Neuron (in vitro differentiated cells): ENCODE measurements around the gene GABBR2.
"Not testable (repeated sequence)": the region's sequence is repeated elsewhere in the genome, so short reads cannot be mapped to it uniquely, and the experiment has no call there.

Source experiments
- H2AFZ ChIP-seq: one replicate; pipeline ENCODE4 v1.6.1; 2013; ENCODE audit warnings: low read depth, mild to moderate bottlenecking, inconsistent platforms, low read length, moderate library complexity
- H3K27me3 ChIP-seq: one replicate; pipeline ENCODE4 v1.6.1; 2013; ENCODE audit warnings: low read length; ENCODE audit not compliant: insufficient read depth
- H3K36me3 ChIP-seq: one replicate; pipeline ENCODE4 v1.6.1; 2013; ENCODE audit warnings: low read length; ENCODE audit not compliant: insufficient read depth
- H3K4me1 ChIP-seq: one replicate; pipeline ENCODE4 v1.6.1; 2013; ENCODE audit warnings: low read length; ENCODE audit not compliant: insufficient read depth
- H3K4me3 ChIP-seq: 2 replicates; pipeline ENCODE4 v1.5.1; 2013; ENCODE audit warnings: mild to moderate bottlenecking, low read length, moderate library complexity
- H3K9me3 ChIP-seq: one replicate; pipeline ENCODE4 v1.6.1; 2013; ENCODE audit warnings: low read length

Gene GABBR2

DNA sequence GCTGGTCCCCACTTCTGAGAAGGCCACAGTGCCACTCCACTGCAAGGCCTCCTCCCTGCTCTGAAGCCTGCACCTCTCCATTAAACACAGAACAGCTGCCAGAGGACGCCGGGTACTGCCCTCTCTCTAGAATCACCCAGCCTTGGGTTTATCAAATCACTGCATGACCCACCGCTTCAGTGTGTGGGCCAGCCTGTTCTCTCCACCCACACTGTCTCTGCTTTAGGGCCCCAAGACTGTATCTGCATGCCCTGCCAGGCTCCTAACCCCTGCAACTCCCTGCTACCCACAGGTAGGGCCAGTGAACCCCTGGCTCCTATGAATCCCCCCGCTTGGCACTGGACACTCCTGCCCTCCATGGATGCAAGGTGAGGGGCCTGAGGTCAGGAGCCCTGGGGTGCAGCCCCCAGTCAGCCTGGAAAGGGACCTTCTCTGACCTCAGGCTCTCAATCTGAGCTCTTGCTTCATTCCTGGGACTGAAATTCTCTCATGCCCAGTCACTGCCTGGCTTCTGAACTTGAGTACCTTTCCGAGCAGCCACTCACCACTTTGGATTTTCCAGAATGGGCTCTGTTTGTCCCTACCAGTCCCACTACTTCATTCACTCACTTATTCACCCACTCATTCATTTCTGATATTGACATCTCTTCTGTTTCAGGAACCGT, 206.3 kb downstream of the GABBR2 start:
- H3K9me3 ChIP-seq, result no peaks in the 10 kb centered on the region
- H3K4me1 ChIP-seq, result no peaks in the 10 kb centered on the region
- H3K27me3 ChIP-seq, result no peaks in the 10 kb centered on the region
- H3K4me3 ChIP-seq, result no peak overlapping the region
- H3K36me3 ChIP-seq, result no peaks in the 10 kb centered on the region
- H2AFZ ChIP-seq, result no peak overlapping the region

DNA sequence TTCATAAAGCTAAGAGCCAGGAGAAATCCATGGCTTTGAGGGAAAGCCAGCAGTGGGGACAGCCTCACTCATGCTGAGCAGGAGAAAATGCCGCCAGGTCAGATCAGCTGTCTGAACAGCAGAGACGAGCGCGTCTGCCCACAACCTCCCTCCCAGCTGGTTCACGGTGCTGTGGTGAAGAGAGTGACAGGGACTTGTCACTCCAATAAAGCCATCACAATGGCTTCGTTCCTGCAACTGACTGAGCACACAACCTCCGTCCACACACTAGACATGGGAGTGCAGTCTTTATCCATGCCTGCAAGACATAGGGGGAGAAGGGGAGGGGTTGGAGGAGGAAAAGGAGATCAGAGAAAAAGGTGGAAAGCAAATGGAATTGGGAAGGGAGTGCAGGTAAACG, 206.9 kb downstream of the GABBR2 start:
- no peak overlapping the region for H2AFZ ChIP-seq
- no peak overlapping the region for H3K4me3 ChIP-seq
- no peaks in the 10 kb centered on the region for H3K27me3 ChIP-seq
- H3K4me1 ChIP-seq, result no peaks in the 10 kb centered on the region
- no peaks in the 10 kb centered on the region for H3K9me3 ChIP-seq
- no peaks in the 10 kb centered on the region for H3K36me3 ChIP-seq

DNA sequence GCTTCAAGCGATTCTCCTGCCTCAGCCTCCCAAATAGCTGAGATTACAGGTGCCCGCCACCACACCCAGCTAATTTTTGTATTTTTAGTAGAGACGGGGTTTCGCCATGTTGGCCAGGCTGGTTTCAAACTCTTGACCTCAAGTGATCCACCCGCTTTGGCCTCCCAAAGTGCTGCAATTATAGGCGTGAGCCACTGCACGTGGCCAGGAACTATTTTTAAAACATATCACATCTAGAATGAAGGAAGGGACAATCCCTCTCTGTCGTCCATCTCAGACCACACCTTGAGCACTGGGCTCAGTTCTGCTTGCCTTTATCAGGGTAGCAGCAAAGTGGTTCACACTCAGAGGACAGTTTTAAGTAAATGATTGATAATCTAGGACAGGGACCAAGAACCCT, 207.5 kb downstream of the GABBR2 start:
- not testable (repeated sequence) for H3K36me3 ChIP-seq, H3K9me3 ChIP-seq, H3K4me1 ChIP-seq, H3K27me3 ChIP-seq, H2AFZ ChIP-seq, H3K4me3 ChIP-seq

DNA sequence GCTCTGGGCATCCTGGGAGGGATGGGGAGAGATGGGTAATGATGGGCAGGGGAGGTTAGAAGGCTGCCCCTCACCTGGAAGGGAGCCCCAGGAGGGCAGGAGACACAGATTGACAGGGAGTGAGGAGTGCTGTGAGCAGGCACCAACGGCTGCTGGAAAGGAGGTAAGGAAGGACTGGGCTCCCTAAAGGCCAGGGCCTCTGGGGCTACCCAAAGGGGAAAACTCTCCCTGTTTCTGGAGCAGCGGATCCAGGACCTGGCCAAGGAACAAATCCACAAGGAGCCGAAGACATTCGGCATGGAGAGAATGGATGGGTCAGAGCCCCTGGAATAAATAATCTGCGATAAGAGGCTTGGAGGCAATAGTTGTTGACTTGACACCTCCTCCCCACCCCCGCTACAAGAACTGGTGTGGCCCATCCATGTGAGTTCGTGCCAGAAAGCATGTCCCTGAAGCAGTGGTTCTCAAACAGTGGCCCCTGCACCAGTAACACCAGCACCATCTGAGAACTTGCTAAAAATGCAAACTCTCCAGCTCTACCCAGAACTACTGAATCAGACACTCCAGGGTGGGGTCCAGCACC, 208.3 kb downstream of the GABBR2 start:
- no peaks in the 10 kb centered on the region for H3K36me3 ChIP-seq
- H2AFZ ChIP-seq, result no peak overlapping the region
- H3K4me3 ChIP-seq, result no peak overlapping the region
- no peaks in the 10 kb centered on the region for H3K9me3 ChIP-seq
- H3K4me1 ChIP-seq, result no peaks in the 10 kb centered on the region
- H3K27me3 ChIP-seq, result no peaks in the 10 kb centered on the region

DNA sequence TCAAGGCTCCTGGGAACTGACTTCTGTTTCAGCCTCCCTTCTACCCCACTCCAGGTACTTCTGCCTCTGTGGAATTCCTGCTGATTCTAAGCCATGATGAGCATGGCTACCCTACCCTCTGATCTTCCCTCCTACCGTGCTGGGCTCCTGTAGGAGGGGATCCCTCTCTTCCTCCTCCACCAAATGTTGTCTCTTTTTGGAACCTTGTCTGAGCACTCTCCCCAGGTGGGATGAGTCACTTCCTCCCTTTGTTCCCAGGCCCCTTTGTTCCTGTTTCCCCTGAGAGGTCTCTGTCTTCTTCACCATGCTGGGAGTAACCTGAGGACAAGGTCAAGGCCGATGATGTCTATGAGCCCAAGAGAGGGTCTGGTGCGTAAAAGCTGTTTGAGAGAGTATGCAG, 213.2 kb downstream of the GABBR2 start:
- Histone ChIP-seq H3K27me3 (peaks cover 10% of the 10 kb centered on the region), H3K36me3 (no peaks in the 10 kb centered on the region), H2AFZ (no peak overlapping the region), H3K4me3 (no peak overlapping the region), H3K9me3 (no peaks in the 10 kb centered on the region), H3K4me1 (no peaks in the 10 kb centered on the region)

DNA sequence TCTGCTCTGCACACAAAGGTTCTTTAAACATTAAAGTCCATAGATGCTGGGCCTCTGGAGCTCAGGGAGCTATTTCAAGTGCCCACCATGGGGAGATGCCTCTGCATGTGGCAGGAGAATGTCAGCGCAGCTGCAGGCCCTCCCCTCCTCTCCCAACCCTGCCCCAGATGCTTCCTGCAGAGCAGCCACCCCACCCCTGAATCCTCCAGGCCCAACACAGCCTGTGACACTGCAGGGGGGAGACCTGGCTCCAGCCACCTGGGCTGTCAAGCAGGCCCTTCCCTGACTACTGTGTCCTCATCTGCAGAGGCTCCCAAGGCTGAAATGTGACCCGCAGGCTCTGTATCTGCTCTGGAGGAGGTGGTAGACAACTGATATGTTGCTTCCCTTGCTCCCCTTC, 213.9 kb downstream of the GABBR2 start:
- H3K9me3 ChIP-seq, result no peaks in the 10 kb centered on the region
- no peak overlapping the region for H3K4me3 ChIP-seq
- no peaks in the 10 kb centered on the region for H3K36me3 ChIP-seq
- no peaks in the 10 kb centered on the region for H3K4me1 ChIP-seq
- peaks cover 10% of the 10 kb centered on the region for H3K27me3 ChIP-seq
- H2AFZ ChIP-seq, result no peak overlapping the region

DNA sequence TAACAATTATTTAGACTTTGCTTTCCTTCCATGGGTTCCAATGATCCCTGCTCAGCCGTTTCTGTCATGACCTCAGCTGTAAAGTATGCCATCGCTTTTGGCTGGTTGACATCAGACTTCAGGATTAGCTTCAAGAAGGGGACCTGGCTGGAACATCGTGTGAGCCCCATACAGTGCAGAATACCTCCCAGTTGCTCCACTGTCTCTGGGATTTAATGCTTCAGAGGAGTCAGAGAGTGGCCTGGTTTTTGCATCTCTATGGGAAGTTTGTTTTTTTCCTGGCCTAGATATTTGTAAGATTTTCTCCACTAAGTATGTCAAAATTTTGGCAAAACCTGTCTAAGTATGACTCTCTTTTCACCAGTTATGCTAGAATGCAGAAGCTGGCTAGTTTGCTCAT, 216.9 kb downstream of the GABBR2 start:
- H3K4me1 ChIP-seq, result no peaks in the 10 kb centered on the region

DNA sequence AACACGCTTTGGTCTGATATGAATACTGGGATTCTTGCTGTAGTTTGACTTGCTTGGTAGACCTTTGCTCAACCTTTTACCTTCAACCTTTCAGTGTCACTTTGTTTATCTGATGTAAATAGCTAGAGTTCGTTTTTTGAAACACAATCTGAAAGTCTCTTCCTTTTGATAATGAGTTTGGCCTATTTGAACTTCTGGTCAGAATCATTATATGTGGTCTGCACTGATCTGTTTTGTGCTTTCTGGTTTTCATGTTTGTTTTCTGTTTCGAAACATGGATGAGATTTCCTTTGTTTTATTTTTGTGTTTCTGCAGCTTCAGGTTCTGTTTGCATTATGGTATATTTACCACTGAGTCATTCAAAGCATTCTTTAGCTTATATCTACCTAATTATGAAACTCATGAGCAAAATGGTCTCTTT, 217.5 kb downstream of the GABBR2 start:
- Histone ChIP-seq H2AFZ (no peak overlapping the region), H3K9me3 (no peaks in the 10 kb centered on the region), H3K4me3 (no peak overlapping the region), H3K36me3 (no peaks in the 10 kb centered on the region), H3K27me3 (peaks cover 10% of the 10 kb centered on the region), H3K4me1 (no peaks in the 10 kb centered on the region)

More for the DNA sequence above, 216.9 kb downstream of the GABBR2 start:
- Histone ChIP-seq H3K4me3 (no peak overlapping the region), H3K9me3 (no peaks in the 10 kb centered on the region), H3K36me3 (no peaks in the 10 kb centered on the region), H3K27me3 (peaks cover 10% of the 10 kb centered on the region), H2AFZ (no peak overlapping the region)

DNA sequence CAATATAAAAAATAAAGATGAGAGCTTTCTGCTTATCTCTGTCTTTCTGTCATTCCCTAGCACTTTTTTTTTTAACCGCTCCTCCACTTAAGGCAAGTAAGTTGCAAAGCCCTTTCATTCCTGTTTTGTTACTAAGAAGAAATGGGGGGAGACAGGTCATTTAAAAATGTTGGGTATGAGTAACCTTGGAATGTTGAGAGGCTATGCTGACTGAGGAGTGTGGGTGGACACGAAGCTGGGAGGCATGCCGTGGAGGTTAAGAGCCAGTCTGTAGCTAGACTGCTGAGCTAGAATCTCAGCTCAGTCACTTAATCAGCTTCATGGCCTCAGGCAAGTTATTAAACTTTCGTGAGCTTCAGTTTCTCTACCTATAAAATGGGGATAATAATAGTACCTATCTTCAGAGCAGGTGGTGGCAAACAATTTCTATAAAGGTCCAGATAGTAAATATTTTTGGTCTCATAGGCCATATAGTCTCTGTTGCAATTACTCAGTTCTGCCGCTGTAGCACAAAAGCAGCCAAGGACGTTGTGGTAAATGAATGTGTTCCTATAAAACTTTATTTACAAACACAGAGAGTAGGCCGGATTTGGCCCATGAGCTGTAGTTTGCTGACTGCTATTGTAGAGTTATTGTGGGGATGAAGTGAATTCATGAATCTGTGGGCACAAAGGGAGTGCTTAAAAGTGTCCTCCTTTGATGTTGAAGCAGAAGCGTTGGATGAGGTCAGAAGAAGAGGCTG, 220.0 kb downstream of the GABBR2 start:
- H3K4me1 ChIP-seq, result no peaks in the 10 kb centered on the region
- H3K9me3 ChIP-seq, result no peaks in the 10 kb centered on the region
- no peak overlapping the region for H3K4me3 ChIP-seq
- no peak overlapping the region for H2AFZ ChIP-seq
- H3K27me3 ChIP-seq, result peaks cover 7% of the 10 kb centered on the region
- H3K36me3 ChIP-seq, result no peaks in the 10 kb centered on the region

DNA sequence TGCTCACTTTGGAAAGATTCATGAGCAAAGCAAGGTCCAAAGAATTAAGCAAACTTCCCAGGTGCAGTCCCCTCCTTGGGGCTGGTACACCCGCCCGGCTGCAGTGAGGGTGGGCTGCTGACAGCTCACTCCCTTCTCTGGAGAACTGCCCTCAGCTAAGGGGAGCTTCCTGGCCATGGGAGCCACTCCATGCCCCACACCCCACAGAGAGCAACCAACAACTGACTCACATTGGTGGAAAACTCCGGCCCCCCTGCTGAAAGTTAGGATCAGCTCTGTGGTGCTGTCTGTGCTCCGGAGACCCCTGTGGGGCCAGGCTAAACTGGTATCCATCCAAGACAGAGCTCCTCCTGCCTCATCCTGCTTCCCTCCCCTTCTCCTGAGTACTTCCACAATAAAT, 223.0 kb downstream of the GABBR2 start:
- no peaks in the 10 kb centered on the region for H3K9me3 ChIP-seq
- no peaks in the 10 kb centered on the region for H3K4me1 ChIP-seq
- peaks cover 2% of the 10 kb centered on the region for H3K27me3 ChIP-seq
- no peak overlapping the region for H3K4me3 ChIP-seq
- H2AFZ ChIP-seq, result no peak overlapping the region
- H3K36me3 ChIP-seq, result no peaks in the 10 kb centered on the region

DNA sequence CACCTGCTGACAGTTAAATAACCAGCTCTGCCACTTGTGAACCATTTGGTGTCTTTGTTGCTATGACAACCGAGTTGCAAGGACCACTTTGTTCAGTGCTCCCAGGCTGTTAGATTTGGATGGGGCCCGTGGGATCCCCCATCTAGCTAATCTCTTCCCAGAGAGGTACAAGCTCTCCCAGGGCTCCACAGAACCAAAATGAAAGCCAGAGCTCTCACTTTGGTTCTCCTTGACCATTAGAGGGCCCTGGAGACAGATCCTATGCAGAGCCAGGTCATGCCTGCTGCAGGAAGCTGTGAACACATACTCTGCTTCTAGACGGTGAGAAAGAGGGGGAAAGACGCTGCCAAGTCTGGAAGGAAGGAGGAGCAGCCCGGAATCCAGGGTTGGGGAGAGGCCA, 224.6 kb downstream of the GABBR2 start:
- Histone ChIP-seq H3K4me3 (no peak overlapping the region), H3K9me3 (no peaks in the 10 kb centered on the region), H3K36me3 (no peaks in the 10 kb centered on the region), H3K4me1 (no peaks in the 10 kb centered on the region), H3K27me3 (no peaks in the 10 kb centered on the region), H2AFZ (no peak overlapping the region)

DNA sequence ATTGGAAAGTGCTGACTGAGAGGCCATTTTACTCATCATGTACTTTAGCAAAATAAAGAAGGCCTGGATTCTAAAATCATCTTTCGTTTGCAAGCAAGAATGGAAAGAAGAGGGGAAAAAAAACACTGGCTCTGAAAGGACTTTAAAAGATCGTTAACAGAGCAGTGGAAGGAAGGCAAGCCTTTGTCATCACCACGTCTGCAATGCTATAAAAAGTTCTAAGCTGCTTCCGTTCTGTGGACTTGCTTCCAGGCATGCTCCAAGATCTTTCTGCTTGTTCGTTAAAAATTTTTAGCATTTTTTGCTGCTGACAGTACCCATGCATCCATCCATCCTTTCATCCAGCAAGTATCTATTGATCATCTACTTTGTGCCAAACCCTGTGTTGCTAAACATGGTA, 226.5 kb downstream of the GABBR2 start:
- H2AFZ ChIP-seq, result no peak overlapping the region

DNA sequence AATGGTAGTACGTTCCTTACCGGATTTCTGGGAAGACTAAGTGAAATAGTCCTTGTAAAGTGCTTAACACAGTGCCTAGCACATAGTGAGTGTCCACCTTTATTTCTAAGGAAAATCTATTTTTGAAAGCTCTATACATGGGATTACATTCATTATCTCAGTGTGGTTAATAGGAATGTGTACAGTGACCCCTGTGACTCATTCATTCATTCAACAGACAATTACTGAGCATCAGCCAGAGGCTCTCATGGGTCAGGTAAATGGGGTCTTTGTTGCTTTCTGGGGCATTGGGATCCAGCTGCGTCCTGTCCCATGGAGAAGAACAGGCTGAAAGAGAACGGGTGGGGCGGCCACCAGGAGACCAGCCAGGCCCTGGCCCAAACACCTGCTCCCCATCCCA, 227.1 kb downstream of the GABBR2 start:
- H3K4me1 ChIP-seq, result no peaks in the 10 kb centered on the region
- no peaks in the 10 kb centered on the region for H3K27me3 ChIP-seq
- H3K36me3 ChIP-seq, result no peaks in the 10 kb centered on the region
- H2AFZ ChIP-seq, result no peak overlapping the region
- H3K9me3 ChIP-seq, result no peaks in the 10 kb centered on the region
- H3K4me3 ChIP-seq, result no peak overlapping the region

More for the DNA sequence above, 226.5 kb downstream of the GABBR2 start:
- no peaks in the 10 kb centered on the region for H3K27me3 ChIP-seq
- H3K4me3 ChIP-seq, result no peak overlapping the region
- no peaks in the 10 kb centered on the region for H3K36me3 ChIP-seq
- H3K9me3 ChIP-seq, result no peaks in the 10 kb centered on the region
- H3K4me1 ChIP-seq, result no peaks in the 10 kb centered on the region
